ENCODE data around the gene UCP3.

The UCP3 gene

GRCh38 chr11:74008373-74009229, at the start of gene UCP3:
UCP3 (minus strand) TSS chr11:74009085; CDS start chr11:74007042, 2,043 bp downstream.
- DNase-seq: peak; percentile 50

- DNase-seq: no peak
Measured at GRCh38 chr11:74057249-74058151, 48.6 kb upstream of the UCP3 start.

- DNase-seq: no peak
Measured at GRCh38 chr11:74055938-74056337, 47.1 kb upstream of the UCP3 start.

DNA sequence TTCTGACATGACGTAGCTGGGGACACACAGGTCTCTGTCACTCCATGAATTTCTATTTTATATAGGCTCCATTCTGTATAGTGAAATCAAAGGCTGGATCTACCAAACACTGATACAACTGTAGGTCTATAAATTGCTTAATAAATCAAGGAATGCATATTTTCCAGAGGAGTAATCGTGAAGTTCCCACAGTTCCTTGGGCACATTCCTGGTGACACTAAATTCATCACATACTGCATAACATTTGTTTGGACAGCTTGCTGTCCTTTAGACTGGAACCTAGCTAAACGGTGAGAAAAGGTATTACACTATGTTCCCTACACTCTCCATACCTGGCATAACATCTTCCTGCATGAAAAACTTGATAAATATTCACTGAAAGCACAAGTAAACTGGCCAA, 41.6 kb upstream of the UCP3 start:
- DNase-seq: no peak

DNA sequence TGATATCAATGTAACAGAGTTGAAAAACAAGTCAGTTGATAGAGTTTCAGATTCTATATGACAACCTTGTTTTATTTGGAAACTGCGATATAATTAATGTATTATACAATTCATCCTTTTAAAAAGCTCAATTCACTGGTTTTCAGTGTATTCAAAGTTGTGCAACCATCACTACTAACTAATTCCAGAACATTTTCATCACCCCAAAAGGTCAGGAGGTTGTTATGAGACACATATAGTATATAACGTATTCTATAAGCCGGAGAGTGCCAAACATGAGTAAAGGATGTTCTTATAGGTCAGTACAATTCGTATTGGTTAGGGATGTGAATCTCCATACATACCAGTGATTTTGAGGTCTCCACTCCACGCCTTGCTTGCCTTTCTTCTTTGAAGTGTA, 40.1 kb upstream of the UCP3 start:
- DNase-seq: no peak

DNA sequence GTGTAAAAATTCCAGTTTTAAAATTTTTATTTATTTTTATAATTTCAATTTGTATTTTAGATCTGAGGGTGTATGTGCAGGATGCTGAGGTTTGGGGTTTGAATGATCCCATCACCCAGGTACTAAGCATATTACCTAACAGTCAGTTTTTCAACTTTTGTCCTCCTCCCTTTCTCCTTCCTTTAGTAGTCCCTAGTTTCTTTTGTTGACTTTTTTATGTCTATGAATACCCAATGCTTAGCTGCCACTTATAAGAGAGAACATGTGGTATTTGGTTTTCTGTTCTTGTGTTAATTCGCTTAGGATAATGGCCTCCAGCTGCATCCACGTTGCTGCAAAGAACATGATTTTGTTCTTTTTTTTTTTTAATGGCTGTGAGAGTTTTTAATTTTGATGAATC, 35.7 kb upstream of the UCP3 start:
- no peak for DNase-seq

- no peak for DNase-seq
Measured at GRCh38 chr11:74043450-74043849, 34.6 kb upstream of the UCP3 start.

DNA sequence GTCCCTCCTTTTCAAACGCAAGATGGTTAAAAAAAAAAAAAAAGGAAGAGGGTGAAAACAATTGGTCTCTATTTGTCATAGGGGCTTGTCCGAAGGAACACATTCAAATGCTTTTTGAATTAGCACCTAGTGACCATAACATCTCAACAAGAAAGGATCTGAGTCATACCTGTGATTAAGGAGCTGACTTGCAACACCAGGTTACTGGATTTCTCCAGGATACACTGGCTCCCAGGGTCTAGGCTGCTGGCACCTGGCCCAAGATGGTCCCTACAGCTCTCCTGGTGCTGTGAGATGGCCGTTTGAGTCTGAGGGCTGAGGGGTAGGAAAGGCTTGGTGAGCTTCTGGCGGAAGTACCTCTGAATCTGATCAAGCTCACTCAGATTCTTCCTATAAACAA, 28.4 kb upstream of the UCP3 start:
- no peak for DNase-seq

- peak; percentile 24 for DNase-seq
Measured at GRCh38 chr11:74035264-74035663, 26.4 kb upstream of the UCP3 start.

GRCh38 chr11:74033046-74033445, 24.2 kb upstream of the UCP3 start:
- DNase-seq: no peak

- no peak for DNase-seq
Measured at GRCh38 chr11:74030723-74031676, 22.1 kb upstream of the UCP3 start.

DNA sequence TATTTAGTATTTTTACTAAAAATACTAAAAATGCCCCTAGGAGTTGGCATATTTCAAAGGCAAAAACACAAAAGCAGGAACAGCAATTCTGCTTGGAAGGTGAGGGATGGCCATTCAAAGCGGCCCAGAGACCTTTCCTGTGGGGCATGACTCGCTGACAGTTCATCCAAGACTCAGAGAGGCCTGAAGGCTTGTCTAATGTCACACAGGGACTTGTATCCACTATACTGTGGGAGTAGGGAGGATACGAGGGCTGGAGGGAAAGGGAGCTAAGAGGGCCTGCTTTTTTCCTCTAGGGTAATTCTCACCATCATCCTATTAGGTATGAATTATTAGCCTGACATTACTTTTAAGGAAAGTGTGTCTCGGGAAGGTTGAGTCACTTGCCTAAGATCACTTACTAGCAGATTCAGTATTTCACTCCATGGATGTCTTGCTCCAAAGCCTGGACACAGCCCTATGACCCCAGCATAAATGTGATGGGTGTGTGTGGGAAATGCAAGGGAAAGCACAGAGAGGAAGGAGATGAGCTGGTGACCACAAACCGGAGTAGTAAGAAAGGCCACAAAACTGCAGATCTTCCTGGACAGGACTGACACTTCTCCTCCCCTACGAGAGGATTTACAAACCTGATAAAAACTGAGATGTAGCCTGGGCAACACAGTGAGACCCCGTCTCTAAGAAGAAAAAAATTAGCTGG, 16.7 kb upstream of the UCP3 start:
- DNase-seq: no peak

DNA sequence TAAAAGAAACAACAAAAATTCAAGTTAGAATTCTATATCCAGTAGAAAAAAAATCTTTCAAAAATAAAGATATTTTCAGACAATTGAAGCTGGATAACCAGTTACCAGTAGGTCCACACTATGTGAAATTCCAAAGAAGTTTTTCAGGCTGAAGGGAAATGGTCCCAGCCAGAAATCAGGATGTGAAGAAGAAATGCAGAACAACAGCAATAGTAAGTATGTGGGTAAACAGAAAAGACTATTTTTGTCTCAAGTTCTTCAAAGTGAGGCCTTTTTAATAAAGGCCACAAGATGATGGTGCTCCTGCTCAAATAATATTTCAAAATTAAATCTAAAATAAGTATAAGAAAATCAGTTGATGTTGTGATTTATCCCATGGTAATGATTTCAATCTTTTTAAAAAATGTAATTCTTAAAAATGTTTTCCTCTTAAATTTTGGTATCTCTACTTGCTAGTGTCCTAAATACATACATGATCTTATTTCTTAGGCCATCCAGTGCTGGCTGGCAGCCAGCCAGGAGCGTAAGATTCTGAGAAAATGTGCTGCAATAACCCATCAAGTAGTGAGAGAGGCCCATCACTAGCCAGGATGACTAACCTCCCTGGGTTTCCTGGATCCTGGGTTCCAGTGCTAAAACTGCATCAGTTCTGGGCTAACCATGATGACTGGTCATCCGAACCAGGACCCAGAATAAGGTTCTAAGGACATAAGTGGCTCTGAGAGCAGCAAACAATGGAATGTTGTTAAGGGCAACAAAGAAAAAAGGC, 15.6 kb upstream of the UCP3 start:
- no peak for DNase-seq

- DNase-seq: no peak
Measured at GRCh38 chr11:74023276-74023675, 14.4 kb upstream of the UCP3 start.

DNA sequence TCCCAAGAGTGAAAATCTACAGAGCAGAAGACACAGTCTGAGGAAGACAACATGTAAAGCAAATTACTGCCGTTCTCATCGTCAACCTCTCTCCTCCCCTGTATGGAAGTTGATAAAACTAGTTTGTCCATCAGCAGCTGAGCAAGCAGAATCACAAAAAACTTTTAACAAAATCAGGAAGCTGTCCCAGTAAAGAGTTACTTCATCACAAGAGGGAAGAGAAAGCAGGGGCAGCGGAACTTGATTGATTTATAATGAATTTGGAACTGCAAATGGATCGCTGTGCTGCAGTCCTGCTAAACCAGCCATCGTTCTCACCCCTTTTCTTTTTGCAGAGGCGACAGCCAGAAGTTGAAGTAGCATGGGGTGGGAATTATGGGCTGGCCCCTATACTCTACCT, 13.7 kb upstream of the UCP3 start:
- DNase-seq: no peak

GRCh38 chr11:74021998-74022397, 13.1 kb upstream of the UCP3 start:
- DNase-seq: no peak

GRCh38 chr11:74020539-74020938, 11.7 kb upstream of the UCP3 start:
- no peak for DNase-seq

- DNase-seq: no peak
Measured at GRCh38 chr11:74019860-74020259, 11.0 kb upstream of the UCP3 start.

DNA sequence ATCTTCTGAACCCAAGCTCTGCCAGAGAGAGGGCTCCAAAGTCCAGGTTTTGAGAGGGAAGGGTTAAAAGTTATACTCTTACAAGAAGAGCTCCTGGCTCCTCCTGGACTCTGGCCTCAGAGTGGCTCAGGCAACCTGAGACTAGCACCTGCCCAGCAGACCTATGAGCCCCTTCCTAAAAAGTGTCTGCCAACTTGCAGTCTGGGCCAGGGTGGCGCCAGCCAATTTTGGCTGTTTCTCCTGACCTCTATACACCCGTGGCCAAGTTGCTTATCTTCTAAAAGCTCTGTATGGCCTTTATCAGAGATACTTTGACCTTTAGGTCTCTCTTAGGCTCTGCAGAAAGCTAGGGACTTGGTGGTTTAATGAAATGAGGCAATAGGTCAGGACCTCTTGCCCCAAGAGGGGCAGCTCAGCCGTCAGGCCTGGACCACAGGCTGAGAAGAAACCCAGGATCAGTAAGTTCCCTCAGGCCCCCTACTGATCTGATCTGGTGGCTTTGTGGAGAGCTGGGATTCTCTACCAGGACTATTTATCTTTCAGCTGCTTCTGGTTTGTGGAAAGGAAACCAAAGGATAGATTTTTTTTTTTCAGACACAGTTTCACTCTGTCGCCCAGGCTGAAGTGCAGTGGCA, 10.3 kb upstream of the UCP3 start:
- DNase-seq: no peak

- DNase-seq: peak; percentile 79
Measured at GRCh38 chr11:74018331-74019005, 9.6 kb upstream of the UCP3 start.

Data from NCI-H2029 (cell line).